Measurements from ENCODE around the gene CNGA1.

Gene CNGA1

GRCh38 chr4:48027653-48028052 lies 11.2 kb upstream of the CNGA1 start:
- Histone ChIP-seq H3K23ac (ENCODE audit: low read depth, low read length, poor library complexity) (no peak overlapping the region), H3K4me3 (ENCODE audit: low read length in 2 of 2) (no peak overlapping the region), H3K4me2 (ENCODE audit: insufficient read depth, low read length, poor library complexity, severe bottlenecking) (no peak overlapping the region), H2BK12ac (ENCODE audit: low read length) (no peak overlapping the region), H3K9ac (ENCODE audit: low read depth, low read length, poor library complexity) (no peak overlapping the region), H3K4ac (ENCODE audit: low read length) (no peak overlapping the region), H2BK120ac (ENCODE audit: low read depth, low read length) (no peak overlapping the region), H3K9me3 (replicated peaks in 1 of 2; ENCODE audit: control insufficient read depth in 2 of 2, insufficient read depth in 1 of 2, low read depth in 1 of 2, low read length in 2 of 2) (peaks cover 0 to 1% of the 10 kb centered on the region in 2 donors), H3K27ac (replicated peaks; ENCODE audit: low read length) (no peak overlapping the region), H2BK5ac (ENCODE audit: low read length) (no peak overlapping the region), H4K8ac (ENCODE audit: low read depth, low read length) (no peak overlapping the region), H2AK5ac (ENCODE audit: low read depth, low read length) (no peak overlapping the region), H3K27me3 (ENCODE audit: control insufficient read depth in 3 of 3, insufficient read depth in 3 of 3, low read depth in 1 of 3, low read length in 3 of 3) (no peaks in the 10 kb centered on the region), H3K14ac (ENCODE audit: low read length) (no peak overlapping the region), H2BK15ac (ENCODE audit: low read length) (no peak overlapping the region), H2AFZ (ENCODE audit: low read length) (no peak overlapping the region), H4K91ac (ENCODE audit: low read depth, low read length, poor library complexity) (no peak overlapping the region), H3K36me3 (replicated peaks in 1 of 2; ENCODE audit: control insufficient read depth in 2 of 2, insufficient read depth in 2 of 2, low read length in 2 of 2) (no peaks in the 10 kb centered on the region), H3K18ac (ENCODE audit: low read length) (no peak overlapping the region), H3K79me1 (ENCODE audit: low read depth, low read length) (no peaks in the 10 kb centered on the region), H3K4me1 (ENCODE audit: control insufficient read depth in 2 of 2, insufficient read depth in 1 of 2, low read depth in 1 of 2, low read length in 2 of 2) (peaks cover 0 to 1% of the 10 kb centered on the region in 2 donors)
- DNase-seq (ENCODE audit: low spot score), result no peak

DNA sequence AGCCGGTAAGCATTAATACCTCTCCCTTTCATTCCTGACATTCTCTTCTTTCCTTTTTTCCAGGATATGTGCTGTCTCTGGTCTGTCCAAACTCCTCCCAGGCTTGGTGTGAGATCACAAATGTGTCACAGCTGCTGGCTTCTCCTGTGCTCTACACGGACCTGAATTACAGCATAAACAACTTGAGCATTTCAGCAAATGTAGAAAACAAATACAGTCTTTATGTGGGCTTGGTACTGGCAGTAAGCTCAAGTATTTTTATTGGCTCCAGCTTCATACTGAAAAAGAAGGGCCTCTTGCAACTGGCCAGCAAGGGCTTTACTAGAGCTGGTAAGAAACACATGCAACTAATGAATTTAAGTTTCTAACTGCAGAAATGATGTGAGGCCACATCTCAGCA lies 8.5 kb upstream of the CNGA1 start:
- Histone ChIP-seq H3K14ac (ENCODE audit: low read length) (no peak overlapping the region), H3K27me3 (ENCODE audit: control insufficient read depth in 3 of 3, insufficient read depth in 3 of 3, low read depth in 1 of 3, low read length in 3 of 3) (no peaks in the 10 kb centered on the region), H3K18ac (ENCODE audit: low read length) (no peak overlapping the region), H3K36me3 (replicated peaks in 1 of 2; ENCODE audit: control insufficient read depth in 2 of 2, insufficient read depth in 2 of 2, low read length in 2 of 2) (no peaks in the 10 kb centered on the region), H3K4me3 (ENCODE audit: low read length in 2 of 2) (no peak overlapping the region), H2BK5ac (ENCODE audit: low read length) (no peak overlapping the region), H2AFZ (ENCODE audit: low read length) (no peak overlapping the region), H3K9me3 (replicated peaks in 1 of 2; ENCODE audit: control insufficient read depth in 2 of 2, insufficient read depth in 1 of 2, low read depth in 1 of 2, low read length in 2 of 2) (peaks cover 0 to 1% of the 10 kb centered on the region in 2 donors), H2BK12ac (ENCODE audit: low read length) (no peak overlapping the region), H2BK15ac (ENCODE audit: low read length) (no peak overlapping the region), H4K91ac (ENCODE audit: low read depth, low read length, poor library complexity) (no peak overlapping the region), H2BK120ac (ENCODE audit: low read depth, low read length) (no peak overlapping the region), H3K79me1 (ENCODE audit: low read depth, low read length) (no peaks in the 10 kb centered on the region), H4K8ac (ENCODE audit: low read depth, low read length) (no peak overlapping the region), H3K23ac (ENCODE audit: low read depth, low read length, poor library complexity) (no peak overlapping the region), H3K9ac (ENCODE audit: low read depth, low read length, poor library complexity) (no peak overlapping the region), H3K4me1 (ENCODE audit: control insufficient read depth in 2 of 2, insufficient read depth in 1 of 2, low read depth in 1 of 2, low read length in 2 of 2) (no peaks in the 10 kb centered on the region), H3K4ac (ENCODE audit: low read length) (no peak overlapping the region), H3K4me2 (ENCODE audit: insufficient read depth, low read length, poor library complexity, severe bottlenecking) (no peak overlapping the region), H2AK5ac (ENCODE audit: low read depth, low read length) (no peak overlapping the region), H3K27ac (replicated peaks; ENCODE audit: low read length) (no peak overlapping the region)
- no CpG with 5 or more reads among the region's 2 CpGs for WGBS, 2 donors (ENCODE audit: extremely low coverage in 2 of 2, insufficient read length in 2 of 2, insufficient replicate concordance in 1 of 2)
- DNase-seq (ENCODE audit: low spot score), result no peak

- no CpG with 5 or more reads among the region's 4 CpGs for WGBS, 2 donors (ENCODE audit: extremely low coverage in 2 of 2, insufficient read length in 2 of 2, insufficient replicate concordance in 1 of 2)
- no peaks in the 10 kb centered on the region for H3K79me1 ChIP-seq (ENCODE audit: low read depth, low read length)
These were observed 8.0 kb upstream of the CNGA1 start for GRCh38 chr4:48024522-48024921.

DNA sequence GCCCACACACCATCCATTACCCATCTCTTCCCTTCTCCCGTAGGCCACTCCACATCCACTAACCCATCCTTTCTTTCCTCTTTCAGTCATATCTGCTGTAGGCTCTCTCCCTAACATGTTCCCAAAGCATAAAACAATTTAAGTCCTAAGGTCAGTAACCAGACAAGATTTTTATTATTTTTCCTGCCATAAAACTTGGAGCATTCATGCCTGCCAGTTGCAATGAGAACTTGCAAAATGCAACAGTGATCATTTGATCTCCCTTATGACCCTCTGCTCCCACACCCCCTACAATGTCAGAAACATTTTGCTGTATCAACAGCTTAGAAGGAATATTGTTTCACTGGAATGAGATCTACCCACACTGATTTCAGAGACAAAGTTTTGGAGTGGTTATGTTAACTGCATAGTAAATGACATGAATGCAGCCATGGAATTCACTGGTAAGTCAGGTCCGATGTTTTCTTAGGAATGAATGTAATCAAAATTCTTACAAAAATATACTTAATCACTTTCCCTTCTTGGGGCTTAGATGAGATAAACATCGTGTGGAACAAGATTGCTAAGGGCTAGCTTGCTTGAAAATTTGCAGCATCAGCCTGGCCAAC lies 5.8 kb upstream of the CNGA1 start:
- no peak overlapping the region for H3K4me2 ChIP-seq (ENCODE audit: insufficient read depth, low read length, poor library complexity, severe bottlenecking)
- no peak overlapping the region for H3K4me3 ChIP-seq (ENCODE audit: low read length in 2 of 2)
- H2BK15ac ChIP-seq (ENCODE audit: low read length), result no peak overlapping the region
- H4K8ac ChIP-seq (ENCODE audit: low read depth, low read length), result no peak overlapping the region
- DNase-seq (ENCODE audit: low spot score), result no peak
- no peak overlapping the region for H2BK5ac ChIP-seq (ENCODE audit: low read length)
- H3K23ac ChIP-seq (ENCODE audit: low read depth, low read length, poor library complexity), result no peak overlapping the region
- WGBS, 2 donors (ENCODE audit: extremely low coverage in 2 of 2, insufficient read length in 2 of 2, insufficient replicate concordance in 1 of 2), result 100% methylated on average over 1 of the region's 3 CpGs; no CpG with 5 or more reads in 1 of the 2 donors
- no peaks in the 10 kb centered on the region for H3K79me1 ChIP-seq (ENCODE audit: low read depth, low read length)
- peaks cover 0 to 2% of the 10 kb centered on the region in 2 donors for H3K4me1 ChIP-seq (ENCODE audit: control insufficient read depth in 2 of 2, insufficient read depth in 1 of 2, low read depth in 1 of 2, low read length in 2 of 2)
- no peak overlapping the region for H2BK120ac ChIP-seq (ENCODE audit: low read depth, low read length)
- H3K4ac ChIP-seq (ENCODE audit: low read length), result no peak overlapping the region
- H3K27me3 ChIP-seq (ENCODE audit: control insufficient read depth in 3 of 3, insufficient read depth in 3 of 3, low read depth in 1 of 3, low read length in 3 of 3), result peaks cover 0 to 16% (median 13%) of the 10 kb centered on the region in 3 experiments
- H2BK12ac ChIP-seq (ENCODE audit: low read length), result no peak overlapping the region
- H3K18ac ChIP-seq (ENCODE audit: low read length), result no peak overlapping the region
- H3K9ac ChIP-seq (ENCODE audit: low read depth, low read length, poor library complexity), result no peak overlapping the region
- H2AFZ ChIP-seq (ENCODE audit: low read length), result no peak overlapping the region
- H2AK5ac ChIP-seq (ENCODE audit: low read depth, low read length), result no peak overlapping the region
- no peak overlapping the region for H4K91ac ChIP-seq (ENCODE audit: low read depth, low read length, poor library complexity)
- no peak overlapping the region for H3K14ac ChIP-seq (ENCODE audit: low read length)
- H3K27ac ChIP-seq (replicated peaks; ENCODE audit: low read length), result no peak overlapping the region
- H3K36me3 ChIP-seq (replicated peaks in 1 of 2; ENCODE audit: control insufficient read depth in 2 of 2, insufficient read depth in 2 of 2, low read length in 2 of 2), result no peaks in the 10 kb centered on the region
- peaks cover 0 to 1% of the 10 kb centered on the region in 2 donors for H3K9me3 ChIP-seq (replicated peaks in 1 of 2; ENCODE audit: control insufficient read depth in 2 of 2, insufficient read depth in 1 of 2, low read depth in 1 of 2, low read length in 2 of 2)

More at GRCh38 chr4:48024522-48024921, 8.0 kb upstream of the CNGA1 start:
- H2BK12ac ChIP-seq (ENCODE audit: low read length), result no peak overlapping the region
- H3K4me3 ChIP-seq (ENCODE audit: low read length in 2 of 2), result no peak overlapping the region
- H2AFZ ChIP-seq (ENCODE audit: low read length), result no peak overlapping the region
- H3K4ac ChIP-seq (ENCODE audit: low read length), result no peak overlapping the region
- H2BK120ac ChIP-seq (ENCODE audit: low read depth, low read length), result no peak overlapping the region
- H3K14ac ChIP-seq (ENCODE audit: low read length), result no peak overlapping the region
- H3K4me1 ChIP-seq (ENCODE audit: control insufficient read depth in 2 of 2, insufficient read depth in 1 of 2, low read depth in 1 of 2, low read length in 2 of 2), result no peaks in the 10 kb centered on the region
- no peak overlapping the region for H3K23ac ChIP-seq (ENCODE audit: low read depth, low read length, poor library complexity)
- peaks cover 0 to 1% (median 0%) of the 10 kb centered on the region in 3 experiments for H3K27me3 ChIP-seq (ENCODE audit: control insufficient read depth in 3 of 3, insufficient read depth in 3 of 3, low read depth in 1 of 3, low read length in 3 of 3)
- no peak overlapping the region for H2BK5ac ChIP-seq (ENCODE audit: low read length)
- peaks cover 0 to 1% of the 10 kb centered on the region in 2 donors for H3K9me3 ChIP-seq (replicated peaks in 1 of 2; ENCODE audit: control insufficient read depth in 2 of 2, insufficient read depth in 1 of 2, low read depth in 1 of 2, low read length in 2 of 2)
- no peak overlapping the region for H4K91ac ChIP-seq (ENCODE audit: low read depth, low read length, poor library complexity)
- H3K36me3 ChIP-seq (replicated peaks in 1 of 2; ENCODE audit: control insufficient read depth in 2 of 2, insufficient read depth in 2 of 2, low read length in 2 of 2), result no peaks in the 10 kb centered on the region
- no peak overlapping the region for H3K18ac ChIP-seq (ENCODE audit: low read length)
- H2BK15ac ChIP-seq (ENCODE audit: low read length), result no peak overlapping the region
- no peak overlapping the region for H3K9ac ChIP-seq (ENCODE audit: low read depth, low read length, poor library complexity)
- H4K8ac ChIP-seq (ENCODE audit: low read depth, low read length), result no peak overlapping the region
- H3K4me2 ChIP-seq (ENCODE audit: insufficient read depth, low read length, poor library complexity, severe bottlenecking), result no peak overlapping the region
- H2AK5ac ChIP-seq (ENCODE audit: low read depth, low read length), result no peak overlapping the region
- no peak overlapping the region for H3K27ac ChIP-seq (replicated peaks; ENCODE audit: low read length)
- DNase-seq (ENCODE audit: low spot score), result no peak
